Measurements from ENCODE around the gene WDR90. TPM values are rescaled to one million over a fixed set of nuclear protein-coding genes. Genes with fewer than 3 reads are reported as not detected.

WDR90 gene
- total and polyA plus RNA-seq, 2 of the 13 experiments (the other 11 are each of a cell fraction or from before 2014, with no cell fraction given) = 14.9 to 28.9 TPM

- TF ChIP-seq, protein P1, sequence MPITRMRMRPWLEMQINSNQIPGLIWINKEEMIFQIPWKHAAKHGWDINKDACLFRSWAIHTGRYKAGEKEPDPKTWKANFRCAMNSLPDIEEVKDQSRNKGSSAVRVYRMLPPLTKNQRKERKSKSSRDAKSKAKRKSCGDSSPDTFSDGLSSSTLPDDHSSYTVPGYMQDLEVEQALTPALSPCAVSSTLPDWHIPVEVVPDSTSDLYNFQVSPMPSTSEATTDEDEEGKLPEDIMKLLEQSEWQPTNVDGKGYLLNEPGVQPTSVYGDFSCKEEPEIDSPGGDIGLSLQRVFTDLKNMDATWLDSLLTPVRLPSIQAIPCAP (CRISPR knock-in tag; IDR thresholded peaks at IDR 0.05; ENCODE audit: low read depth) = no peak
- TF ChIP-seq U2AF2 (IDR thresholded peaks at IDR 0.05; ENCODE audit: low read depth, low read length) (no peak), GPN1 (CRISPR knock-in tag; IDR thresholded peaks at IDR 0.05; ENCODE audit: borderline replicate concordance) (no peak)
- TF ChIP-seq, protein P2, sequence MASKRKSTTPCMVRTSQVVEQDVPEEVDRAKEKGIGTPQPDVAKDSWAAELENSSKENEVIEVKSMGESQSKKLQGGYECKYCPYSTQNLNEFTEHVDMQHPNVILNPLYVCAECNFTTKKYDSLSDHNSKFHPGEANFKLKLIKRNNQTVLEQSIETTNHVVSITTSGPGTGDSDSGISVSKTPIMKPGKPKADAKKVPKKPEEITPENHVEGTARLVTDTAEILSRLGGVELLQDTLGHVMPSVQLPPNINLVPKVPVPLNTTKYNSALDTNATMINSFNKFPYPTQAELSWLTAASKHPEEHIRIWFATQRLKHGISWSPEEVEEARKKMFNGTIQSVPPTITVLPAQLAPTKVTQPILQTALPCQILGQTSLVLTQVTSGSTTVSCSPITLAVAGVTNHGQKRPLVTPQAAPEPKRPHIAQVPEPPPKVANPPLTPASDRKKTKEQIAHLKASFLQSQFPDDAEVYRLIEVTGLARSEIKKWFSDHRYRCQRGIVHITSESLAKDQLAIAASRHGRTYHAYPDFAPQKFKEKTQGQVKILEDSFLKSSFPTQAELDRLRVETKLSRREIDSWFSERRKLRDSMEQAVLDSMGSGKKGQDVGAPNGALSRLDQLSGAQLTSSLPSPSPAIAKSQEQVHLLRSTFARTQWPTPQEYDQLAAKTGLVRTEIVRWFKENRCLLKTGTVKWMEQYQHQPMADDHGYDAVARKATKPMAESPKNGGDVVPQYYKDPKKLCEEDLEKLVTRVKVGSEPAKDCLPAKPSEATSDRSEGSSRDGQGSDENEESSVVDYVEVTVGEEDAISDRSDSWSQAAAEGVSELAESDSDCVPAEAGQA (IDR thresholded peaks at IDR 0.05; ENCODE audit: low read depth) = no peak
- TF ChIP-seq, protein P2 (CRISPR knock-in tag; IDR thresholded peaks at IDR 0.05; ENCODE audit: borderline replicate concordance) = no peak
Observed at GRCh38 chr16:679814-680624, 30.9 kb downstream of the WDR90 start, which contains the start of gene STUB1 (continued).
